Umbilical cord (tissue), 2 donors: ENCODE results near the gene MUC22. TPM values are rescaled to one million over a fixed set of nuclear protein-coding genes. Genes with fewer than 3 reads are reported as not detected.
"Not testable (repeated sequence)": the region's sequence is repeated elsewhere in the genome, so short reads cannot be mapped to it uniquely, and the experiment has no call there.

ENCODE experiments used
- DNase-seq: peaks from one replicate; pipeline ENCODE4 v3.0.0-alpha.2; 2015; ENCODE audit warnings: low spot score
- total RNA-seq: library from RNA; depleted of rRNA; stranded (reverse); fragments of >200 nt; gene quantifications from one replicate; pipeline ENCODE4 v1.2.3, GENCODE V29; 2014; ENCODE audit warnings: low replicate concordance; ENCODE audit not compliant: insufficient read depth

Gene MUC22
- total RNA-seq, 1 donor from 2014 or later, result 6.5 TPM

DNA sequence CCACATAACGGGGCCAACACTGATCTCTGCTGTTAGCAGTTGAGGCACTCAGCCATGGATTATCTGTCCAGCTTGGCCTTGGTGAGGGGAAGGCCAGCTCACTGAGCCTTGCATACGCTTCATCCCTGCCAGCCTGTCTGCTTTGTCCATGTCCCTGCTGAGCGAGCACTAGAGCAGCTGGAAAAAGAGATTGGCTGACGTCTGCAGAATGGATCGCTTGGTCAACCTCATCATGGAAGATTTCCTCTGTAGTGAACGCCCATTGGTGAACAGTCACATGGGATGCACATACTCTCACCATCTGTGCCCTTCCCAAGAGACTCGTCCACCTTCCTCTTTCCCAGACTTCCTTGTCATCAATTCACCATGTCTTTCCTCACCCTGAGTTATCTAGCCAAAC lies 26.9 kb downstream of the MUC22 start:
- DNase-seq, result no peak

DNA sequence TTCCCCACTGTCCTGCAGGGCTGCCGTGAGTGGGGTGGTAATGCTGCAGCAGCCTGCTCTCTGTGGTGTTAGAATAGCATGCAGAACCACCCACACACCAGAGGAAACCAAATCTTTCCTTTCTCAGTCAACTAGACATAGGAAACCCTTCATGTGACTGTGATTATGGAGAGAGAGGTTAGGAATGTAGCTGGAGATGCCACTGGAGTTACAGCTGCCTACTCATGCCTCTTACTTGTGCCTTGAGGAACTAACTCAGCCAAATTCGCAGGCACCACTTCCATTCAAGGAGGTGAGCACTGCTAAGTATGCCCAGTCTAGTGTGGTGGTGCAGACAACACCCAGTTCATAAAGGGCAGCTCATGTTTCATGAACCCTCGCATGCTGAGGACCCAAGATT lies 27.4 kb downstream of the MUC22 start:
- DNase-seq, result no peak

DNA sequence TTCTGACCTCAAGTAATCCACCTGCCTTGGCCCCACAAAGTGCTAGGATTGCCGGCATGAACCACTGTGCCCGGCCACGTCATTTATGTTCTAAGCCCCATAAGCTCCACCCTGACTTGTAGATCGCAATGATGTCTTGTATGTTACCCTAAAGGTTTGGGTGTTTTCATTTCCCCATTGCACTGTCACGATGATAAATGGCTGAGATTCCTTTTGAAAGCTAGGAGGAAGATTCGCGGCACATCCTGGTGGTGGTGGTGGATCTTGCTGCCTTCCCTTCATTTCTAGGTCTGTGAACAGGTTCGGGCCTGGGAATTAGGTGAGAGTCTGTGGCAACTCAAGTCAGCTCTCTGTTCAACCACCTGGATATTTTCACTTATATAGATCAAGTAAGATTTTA lies 28.3 kb downstream of the MUC22 start:
- DNase-seq, result no peak

DNA sequence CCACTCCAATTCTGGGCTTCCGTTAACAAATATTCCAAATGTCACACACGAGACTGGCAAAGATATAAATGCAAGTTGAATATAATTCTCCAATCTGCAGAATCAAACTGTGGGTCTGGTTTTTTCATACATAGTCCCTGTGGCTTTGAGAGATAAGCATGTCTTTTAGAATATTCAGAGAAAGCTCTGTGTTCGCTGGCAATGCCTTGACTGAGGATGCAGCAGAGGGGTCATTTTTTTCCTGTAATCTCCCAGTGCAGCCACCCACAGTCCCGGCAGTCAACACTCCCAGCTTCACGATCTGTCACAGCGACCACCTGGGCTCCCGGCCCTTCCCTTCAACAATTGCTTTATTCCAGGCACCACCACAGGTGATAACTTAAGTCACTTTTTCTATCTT lies 30.5 kb downstream of the MUC22 start:
- no peak for DNase-seq

DNA sequence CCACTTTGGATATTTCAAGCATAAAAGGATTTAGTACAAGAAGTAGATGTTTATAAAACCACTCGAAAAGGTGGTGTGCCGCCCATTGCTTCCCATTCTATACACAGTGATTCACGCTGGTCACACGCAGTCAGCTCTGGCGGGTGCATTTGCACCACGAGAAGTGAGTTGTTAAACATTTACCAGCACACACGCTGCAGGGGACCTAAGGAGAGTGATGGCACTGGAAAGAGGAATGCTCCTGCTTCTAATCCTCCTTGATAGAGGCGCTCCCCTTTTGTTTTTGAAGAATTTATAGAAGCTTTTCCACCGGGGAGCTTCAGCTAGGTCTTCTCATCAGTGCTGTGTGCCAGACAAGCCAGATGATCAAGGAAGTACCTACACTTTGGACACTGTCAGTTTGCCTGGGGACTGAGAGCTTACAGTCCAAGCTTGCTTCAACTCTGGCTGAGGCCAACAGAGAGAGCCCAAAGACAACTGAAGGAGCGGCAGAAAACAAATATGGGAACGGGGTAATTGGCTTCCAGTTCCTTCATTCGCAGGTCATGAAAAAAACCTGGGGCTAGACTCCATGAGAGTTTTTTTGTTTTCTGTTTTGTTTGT lies 31.2 kb downstream of the MUC22 start:
- no peak for DNase-seq

DNA sequence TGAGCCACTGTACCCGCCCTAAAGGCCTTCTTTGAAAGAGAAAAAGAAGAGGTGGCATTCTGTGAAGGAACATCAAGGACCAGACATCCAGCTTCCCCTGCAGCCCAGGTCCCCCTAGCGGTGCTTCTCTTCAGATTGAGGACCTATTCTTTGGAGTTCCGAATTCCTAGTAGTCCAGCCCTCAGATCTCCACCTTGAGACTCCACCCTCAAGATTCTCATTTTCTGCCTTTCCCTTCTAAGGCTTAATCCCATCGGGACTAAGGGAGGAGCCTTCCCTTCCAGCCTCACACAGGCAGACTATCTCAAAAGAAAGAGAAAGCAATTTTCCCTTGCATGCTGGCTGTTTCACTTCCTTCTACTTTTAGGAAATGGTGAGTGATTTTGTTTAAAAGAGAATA lies 32.5 kb downstream of the MUC22 start:
- peak; percentile 39 for DNase-seq

DNA sequence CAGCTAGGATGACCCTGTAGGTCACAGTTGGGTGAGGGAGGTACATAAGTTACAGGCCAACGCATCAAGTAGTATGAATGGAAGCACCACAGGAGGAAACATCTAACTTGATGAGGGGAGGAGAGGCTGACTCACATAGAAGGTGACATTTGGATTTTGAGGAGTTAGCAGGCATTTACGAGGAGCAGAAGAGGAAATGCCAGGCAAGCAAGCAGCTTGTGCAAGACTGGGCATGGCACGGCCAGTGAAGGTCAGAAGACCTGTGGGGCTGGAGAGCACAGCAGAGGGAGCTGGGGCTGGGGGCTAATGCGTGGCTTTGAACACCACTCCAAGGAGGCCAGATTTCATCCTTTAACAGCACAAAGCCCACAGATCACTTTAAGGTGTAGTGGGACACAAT lies 37.8 kb downstream of the MUC22 start:
- DNase-seq, result no peak

DNA sequence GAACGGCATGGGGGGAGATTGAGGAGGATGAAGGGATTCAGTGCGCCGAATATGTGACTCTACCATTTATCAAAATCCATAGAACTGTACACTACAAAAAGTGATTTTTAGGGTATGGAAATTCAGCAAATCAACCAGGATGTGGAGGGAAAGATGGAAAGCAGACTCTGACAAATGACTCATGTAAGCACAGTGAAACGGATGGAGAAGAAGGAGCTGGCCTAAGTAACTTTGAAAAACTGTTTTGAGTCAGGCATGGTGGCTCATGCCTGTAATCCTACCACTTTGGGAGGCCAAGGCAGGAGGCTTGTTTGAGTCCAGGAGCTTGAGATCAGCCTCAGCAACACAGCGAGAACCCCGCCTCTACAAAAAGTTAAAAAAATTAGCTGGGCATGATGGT lies 39.2 kb downstream of the MUC22 start:
- DNase-seq, result no peak

DNA sequence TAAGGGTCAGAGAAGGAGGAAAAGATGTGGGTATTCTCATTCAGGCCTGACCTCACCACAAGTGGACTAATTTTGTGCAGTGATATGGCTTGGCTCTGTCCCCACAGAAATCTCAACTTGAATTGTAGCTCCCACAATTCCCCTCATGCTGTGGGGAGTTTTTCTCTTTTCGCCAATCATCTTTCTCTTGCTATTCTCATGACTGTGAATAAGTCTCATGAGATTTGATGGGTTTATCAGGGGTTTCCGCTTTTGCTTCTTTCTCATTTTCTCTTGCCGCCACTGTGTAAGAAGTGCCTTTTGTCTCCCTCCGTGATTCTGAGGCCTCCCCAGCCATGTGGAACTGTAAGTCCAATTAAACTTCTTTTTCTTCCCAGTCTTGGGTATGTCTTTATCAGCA lies 42.9 kb downstream of the MUC22 start:
- not testable (repeated sequence) for DNase-seq

DNA sequence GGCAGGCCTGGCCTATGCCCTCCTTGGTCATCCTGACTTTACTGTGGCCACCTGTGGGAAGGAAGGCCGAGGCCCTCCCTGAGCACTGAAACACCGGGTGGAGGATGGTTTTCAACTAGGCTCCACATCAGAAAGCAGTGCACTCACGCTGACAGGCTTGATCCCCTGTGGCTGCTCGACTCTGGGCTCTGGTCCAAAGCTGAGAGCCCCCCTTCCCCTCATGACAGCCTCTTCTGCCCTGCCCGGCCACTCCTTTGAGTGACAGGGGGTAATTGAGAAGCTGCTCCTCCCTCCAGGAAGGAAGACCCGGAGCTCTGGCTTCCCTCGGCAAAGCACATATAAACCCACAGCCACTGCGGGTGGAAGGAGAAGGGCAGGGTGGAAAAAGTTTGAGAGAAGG lies 43.6 kb downstream of the MUC22 start:
- DNase-seq, result no peak

DNA sequence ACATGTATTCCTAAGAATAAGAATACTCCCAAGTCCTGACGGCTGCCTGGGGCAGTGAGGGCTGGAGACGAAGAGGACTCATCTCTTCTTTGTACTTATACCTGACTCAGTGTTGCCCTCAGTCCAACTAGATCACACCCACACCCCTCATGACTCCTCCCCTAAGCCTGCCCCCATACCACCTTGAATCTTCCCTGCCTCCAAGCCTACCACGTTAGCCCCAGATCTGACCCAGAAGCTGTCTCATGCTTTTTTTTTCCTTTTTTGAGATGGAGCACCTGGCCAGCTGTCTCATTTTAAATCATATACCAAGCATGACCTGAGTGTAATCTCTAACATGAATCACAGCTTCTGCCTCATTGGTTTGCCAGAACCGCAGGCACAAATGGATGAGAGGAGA lies 45.2 kb downstream of the MUC22 start:
- no peak for DNase-seq

DNA sequence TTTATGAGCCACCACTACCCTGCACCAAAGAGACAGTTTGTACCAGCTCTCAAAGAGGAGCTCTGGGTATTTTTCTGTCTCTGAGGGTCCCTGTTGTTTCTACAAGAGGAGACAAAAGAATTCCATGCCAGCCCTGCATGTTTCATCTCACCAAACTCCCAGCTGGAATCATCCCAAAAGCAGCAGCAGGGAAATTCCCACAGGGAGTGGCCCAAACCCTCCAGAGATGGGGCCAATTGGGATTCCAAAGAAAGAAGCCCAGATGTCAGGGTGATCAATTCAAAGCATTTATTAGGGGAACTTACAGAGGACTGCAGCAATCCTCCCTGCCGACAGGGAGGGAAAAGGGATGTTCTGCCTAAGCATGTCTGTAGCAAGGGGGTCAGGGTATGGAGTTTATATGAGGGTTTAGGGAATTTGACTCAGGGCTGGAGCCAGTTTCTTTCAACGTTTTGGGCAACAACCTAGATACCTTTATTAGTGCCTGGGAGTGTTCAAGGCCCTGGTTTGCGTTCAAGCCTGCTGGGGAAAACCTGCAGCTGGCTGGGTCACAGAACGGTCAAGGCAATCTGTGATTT lies 47.2 kb downstream of the MUC22 start:
- no peak for DNase-seq

DNA sequence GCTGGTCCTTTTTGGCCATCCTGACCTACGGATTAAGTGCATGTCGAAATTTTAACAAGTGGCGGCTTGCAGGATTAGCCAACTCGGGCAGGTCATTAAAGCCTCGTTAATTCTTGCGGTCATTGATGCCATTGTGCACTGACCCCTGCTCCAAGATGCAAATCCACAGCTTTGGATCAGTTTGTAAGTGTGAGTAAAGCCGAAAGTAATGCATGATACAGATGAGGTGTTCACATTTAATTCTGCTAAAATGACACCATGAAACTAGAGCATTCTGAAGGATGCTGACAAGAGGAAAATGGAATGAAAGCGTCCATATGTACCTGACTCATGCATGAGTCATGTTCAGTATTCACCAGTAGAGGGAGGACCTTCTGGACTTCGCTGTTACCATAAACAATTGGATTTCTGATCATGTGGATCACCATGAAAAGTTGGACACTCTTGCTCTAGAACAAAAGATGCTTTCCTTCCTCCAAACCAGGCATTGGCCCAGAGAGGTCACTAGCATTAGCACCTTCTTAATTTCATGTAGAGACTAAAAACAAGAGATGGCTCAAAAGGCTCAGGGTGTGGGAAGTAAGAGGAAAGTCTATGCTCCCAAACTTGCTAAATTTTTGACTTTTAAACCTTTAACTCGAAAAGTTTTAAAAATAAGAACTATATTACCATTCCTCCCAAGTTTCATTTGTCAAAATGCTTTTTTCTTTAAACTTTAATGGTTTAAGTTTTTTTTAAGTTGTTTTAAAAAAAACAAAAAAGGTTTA lies 48.0 kb downstream of the MUC22 start:
- DNase-seq, result no peak

DNA sequence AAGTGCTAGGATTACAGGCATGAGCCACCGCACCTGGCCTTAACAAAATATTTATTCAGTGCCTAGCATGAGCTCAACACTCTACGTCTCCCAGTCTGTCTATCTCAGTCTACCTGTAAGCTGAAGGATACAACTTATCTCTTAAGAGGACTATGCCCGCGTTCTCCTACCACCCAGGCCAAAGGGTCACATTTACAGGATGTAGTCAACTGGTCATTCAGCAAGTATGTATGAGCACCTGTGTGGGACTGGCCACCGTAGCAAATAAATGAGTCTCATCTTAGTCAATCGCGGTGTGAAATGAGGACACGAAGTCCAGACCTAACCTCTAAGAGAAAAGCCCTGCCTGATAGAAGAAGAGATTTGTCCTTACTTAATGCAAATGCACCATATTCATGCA lies 49.9 kb downstream of the MUC22 start:
- no peak for DNase-seq

DNA sequence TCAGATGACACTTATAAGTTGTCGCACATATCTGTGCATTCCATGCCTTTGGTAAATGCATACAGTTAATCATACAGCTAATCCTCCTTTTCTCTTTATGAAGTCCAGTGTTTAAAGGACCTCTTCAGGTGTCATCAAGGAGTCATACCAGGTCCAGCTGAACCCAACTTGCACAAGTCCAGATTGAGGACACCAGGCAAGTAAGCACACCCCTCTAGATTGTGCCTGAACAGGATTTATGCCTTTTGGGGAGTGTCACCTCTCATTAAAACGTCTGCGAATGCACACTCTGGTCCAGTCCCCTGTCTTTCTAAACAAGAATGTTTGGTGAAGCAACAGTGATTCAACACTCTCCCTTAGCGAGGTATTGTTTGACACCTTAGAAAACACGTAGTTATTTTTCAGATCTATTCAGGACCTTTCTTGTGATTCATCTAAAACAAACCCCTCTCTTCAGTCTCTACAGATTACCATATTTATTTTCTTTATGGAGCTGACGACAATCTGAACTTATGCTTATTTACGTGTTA lies 53.7 kb downstream of the MUC22 start:
- no peak for DNase-seq

DNA sequence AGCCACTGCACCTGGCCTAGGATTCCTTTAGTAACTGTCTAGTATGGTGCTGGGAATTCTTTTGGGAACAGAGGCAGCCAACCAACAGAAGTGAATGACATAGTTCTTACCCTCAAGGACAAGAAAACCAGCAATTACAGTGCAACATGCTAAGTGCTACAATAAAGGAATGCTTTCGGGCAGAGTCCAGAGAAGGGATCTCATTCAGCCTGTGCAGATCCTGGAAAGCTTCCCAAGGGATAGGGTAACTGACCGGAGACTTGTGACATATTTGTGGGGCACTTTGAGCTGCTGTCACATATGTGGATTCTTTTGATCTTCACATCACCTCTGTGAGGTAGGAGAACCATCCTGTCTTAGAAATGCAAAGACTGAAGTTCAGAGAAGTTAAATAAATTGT lies 55.3 kb downstream of the MUC22 start:
- no peak for DNase-seq

DNA sequence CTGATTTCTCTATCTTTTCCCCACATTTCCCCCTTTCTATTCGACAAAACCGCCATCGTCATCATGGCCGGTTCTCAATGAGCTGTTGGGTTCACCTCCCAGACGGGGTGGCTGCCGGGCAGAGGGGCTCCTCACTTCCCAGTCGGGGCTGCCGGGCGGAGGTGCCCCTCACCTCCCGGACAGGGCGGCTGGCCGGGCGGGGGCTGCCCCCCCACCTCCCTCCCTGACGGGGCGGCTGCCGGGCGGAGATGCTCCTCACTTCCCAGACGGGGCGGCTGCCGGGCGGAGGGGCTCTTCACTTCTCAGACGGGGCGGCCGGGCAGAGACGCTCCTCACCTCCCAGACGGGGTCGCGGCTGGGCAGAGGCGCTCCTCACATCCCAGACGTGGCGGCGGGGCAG lies 56.8 kb downstream of the MUC22 start:
- DNase-seq, result not testable (repeated sequence)

DNA sequence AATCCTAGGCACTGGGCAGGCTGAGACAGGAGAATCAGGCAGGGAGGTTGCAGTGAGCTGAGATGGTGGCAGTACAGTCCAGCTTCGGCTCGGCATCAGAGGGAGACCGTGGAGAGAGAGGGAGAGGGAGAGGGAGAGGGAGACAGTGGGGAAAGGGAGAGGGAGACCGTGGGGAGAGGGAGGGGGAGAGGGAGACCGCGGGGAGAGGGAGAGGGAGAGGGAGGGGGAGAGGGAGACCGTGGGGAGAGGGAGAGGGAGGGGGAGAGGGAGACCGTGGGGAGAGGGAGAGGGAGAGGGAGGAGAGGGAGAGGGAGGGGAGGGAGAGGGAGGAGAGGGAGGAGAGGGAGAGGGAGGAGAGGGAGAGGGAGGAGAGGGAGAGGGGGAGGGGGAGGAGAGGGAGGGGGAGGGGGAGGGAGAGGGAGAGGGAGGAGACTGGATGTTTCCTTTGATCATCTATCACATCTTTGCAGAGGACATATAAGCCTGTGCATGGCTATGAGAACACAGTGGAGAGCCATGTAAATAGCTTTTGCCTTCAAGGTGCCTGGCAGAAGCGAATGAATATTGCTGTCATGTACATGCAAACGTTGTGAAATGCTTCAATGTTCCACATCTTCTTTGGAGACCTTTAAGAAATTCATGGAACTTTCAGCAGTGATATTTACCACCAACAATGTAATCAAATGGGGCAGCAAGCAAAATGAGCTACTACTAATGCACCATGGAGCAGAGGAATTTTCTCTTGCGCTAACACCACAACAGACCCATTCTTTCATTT lies 57.8 kb downstream of the MUC22 start:
- not testable (repeated sequence) for DNase-seq

DNA sequence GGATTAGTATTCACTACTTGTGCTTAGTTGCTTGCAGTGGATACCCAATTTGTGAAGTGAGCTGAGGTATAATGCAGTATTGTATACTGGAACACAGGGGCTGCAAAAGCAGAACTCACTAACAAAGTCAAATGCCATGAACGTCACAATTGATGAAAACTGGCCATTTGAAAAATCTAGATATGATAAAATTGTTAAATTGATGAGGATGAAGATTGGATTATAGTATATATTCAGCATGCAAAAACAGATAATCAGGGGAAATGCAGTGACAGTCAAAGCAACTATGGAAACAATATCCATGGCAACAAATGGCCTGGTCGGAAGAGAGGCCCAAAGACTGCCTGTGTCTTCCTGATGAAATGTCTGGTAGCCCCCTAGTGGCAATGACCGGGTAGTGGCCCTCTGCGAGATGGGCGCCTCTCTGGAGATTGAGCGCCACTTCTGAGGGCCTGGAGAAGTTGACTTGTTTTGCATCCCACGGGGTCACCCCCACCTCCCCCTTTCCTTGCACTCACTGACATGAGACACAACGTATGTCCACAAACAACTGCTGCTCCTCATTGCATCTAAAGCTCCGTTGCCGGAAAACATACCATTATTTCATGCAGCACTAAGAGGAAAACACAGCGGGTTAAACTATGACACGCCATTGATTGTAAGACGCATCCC lies 58.5 kb downstream of the MUC22 start:
- DNase-seq, result peak; percentile 83

DNA sequence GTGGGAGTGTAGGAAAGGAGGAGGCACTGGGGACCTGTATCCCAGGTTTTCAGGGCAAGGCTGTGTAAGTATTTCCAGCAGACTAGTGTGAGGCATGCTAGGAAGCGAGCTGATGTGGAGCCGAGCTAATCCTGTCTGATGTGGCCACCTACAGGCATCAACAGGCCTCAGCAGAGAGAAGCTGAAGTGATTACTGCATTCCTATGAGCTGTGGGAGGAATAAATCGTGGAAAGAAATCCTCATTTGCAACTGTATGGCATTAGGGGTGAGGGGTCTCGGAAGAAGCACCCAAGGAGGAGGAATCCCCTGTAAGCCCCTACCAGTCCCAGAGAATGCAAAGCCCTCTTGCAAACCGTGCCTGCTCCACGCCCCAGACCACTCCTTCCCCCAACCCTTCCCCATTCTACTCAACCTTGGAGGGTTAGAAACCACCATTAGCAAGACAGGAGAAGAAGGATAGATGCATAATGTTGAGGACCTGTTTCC lies 60.5 kb downstream of the MUC22 start:
- peak; percentile 78 for DNase-seq

DNA sequence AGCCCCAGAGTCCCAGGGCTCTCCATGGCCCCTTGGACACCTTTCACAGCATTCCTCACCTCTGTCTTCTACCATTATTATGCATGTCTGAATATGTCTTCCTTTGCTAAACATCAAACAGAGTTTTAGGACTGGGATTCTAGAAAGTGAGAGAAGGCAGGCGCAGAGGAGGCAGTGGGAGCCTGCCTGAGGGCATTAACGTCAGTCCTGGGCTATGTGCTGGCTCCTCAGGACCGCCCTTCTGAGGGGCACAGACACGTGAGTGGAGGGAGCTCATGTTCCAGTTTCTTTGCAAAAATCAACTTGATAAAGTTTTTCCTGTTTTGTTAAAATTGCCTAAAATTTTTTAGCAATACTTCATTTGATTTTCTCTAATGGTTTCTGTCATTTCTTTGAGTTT lies 64.1 kb downstream of the MUC22 start:
- peak; percentile 74 for DNase-seq
